GM20000 (cell line): ENCODE data around the gene MMP2.

Source experiments
- DNase-seq: peaks from one replicate; pipeline ENCODE4 v3.0.0; 2012; ENCODE audit warnings: low spot score
- CTCF ChIP-seq: IDR thresholded peaks from 2 replicates; pipeline ENCODE4 v1.5.1; 2012; ENCODE audit warnings: mild to moderate bottlenecking, control low read depth; ENCODE audit errors: extremely low read depth, missing control alignments

MMP2 gene

GRCh38 chr16:55476625-55477533 is 2.1 kb upstream of the MMP2 start:
- no peak for DNase-seq
- TF ChIP-seq CTCF = no peak

GRCh38 chr16:55477736-55478135 is 1.3 kb upstream of the MMP2 start:
- no peak for DNase-seq
- no peak for TF ChIP-seq CTCF

- no peak for TF ChIP-seq CTCF
- DNase-seq = no peak
Observed at GRCh38 chr16:55479430-55480140, 587 bp downstream of the MMP2 start.

- no peak for TF ChIP-seq CTCF
- no peak for DNase-seq
Observed at GRCh38 chr16:55480228-55480655, 1.2 kb downstream of the MMP2 start.

- no peak for TF ChIP-seq CTCF
- DNase-seq = no peak
Observed at GRCh38 chr16:55481023-55481422, 2.0 kb downstream of the MMP2 start.

- no peak for TF ChIP-seq CTCF
- no peak for DNase-seq
Observed at GRCh38 chr16:55482056-55482455, 3.1 kb downstream of the MMP2 start.
